Spleen (tissue), 11 donors: ENCODE measurements around the gene GLYATL1. TPM values are rescaled to one million over a fixed set of nuclear protein-coding genes. Genes with fewer than 3 reads are reported as not detected.

Source experiments
- DNase-seq: peaks from one replicate; pipeline ENCODE4 v3.0.0-alpha.2; 2020
- H3K27ac ChIP-seq, 8 donors: fragments of 200-600 bp; sonication (generic) in 7 of 8; 1 replicate in 4 of 8; 2 replicates in 4 of 8; pipeline versions ENCODE4 v1.5.0 to v1.8.0; 2016 to 2021; ENCODE audit warnings: inconsistent platforms in 4 of 8, mild to moderate bottlenecking in 4 of 8, moderate library complexity in 1 of 8
- H3K27me3 ChIP-seq, 7 donors: fragments of 200-600 bp; sonication (generic) in 6 of 7; replicated peaks in 1 of 7; 1 replicate in 4 of 7; 2 replicates in 3 of 7; pipeline versions ENCODE4 v1.5.0 to v1.8.0; 2016 to 2021; ENCODE audit warnings: inconsistent platforms in 3 of 7, mild to moderate bottlenecking in 1 of 7
- H3K36me3 ChIP-seq, 6 donors: fragments of 200-600 bp; sonication (generic) in 5 of 6; 1 replicate in 4 of 6; 2 replicates in 2 of 6; pipeline versions ENCODE4 v1.5.0 to v1.8.0; 2016 to 2021; ENCODE audit warnings: inconsistent platforms in 2 of 6
- H3K4me1 ChIP-seq, 6 donors: fragments of 200-600 bp; sonication (generic) in 5 of 6; 1 replicate in 3 of 6; 2 replicates in 3 of 6; pipeline versions ENCODE4 v1.5.0 to v1.8.0; 2016 to 2021; ENCODE audit warnings: inconsistent platforms in 3 of 6
- H3K4me3 ChIP-seq, 8 donors: fragments of 200-600 bp; sonication (generic) in 7 of 8; 1 replicate in 4 of 8; 2 replicates in 4 of 8; pipeline versions ENCODE4 v1.5.0 to v1.8.0; 2016 to 2021; ENCODE audit warnings: inconsistent platforms in 4 of 8, mild to moderate bottlenecking in 4 of 8, moderate library complexity in 2 of 8
- H3K9me3 ChIP-seq, 8 donors: fragments of 200-600 bp; sonication (generic) in 7 of 8; 1 replicate in 4 of 8; 2 replicates in 4 of 8; pipeline versions ENCODE4 v1.5.0 to v1.8.0; 2016 to 2021; ENCODE audit warnings: inconsistent platforms in 4 of 8
- POLR2A ChIP-seq, 3 donors: fragments of 450-650 bp; IDR thresholded peaks; one replicate each; pipeline ENCODE4 v1.5.1; 2017; ENCODE audit warnings: antibody characterized with exemption in 3 of 3, mild to moderate bottlenecking in 1 of 3
- POLR2AphosphoS5 ChIP-seq, 3 donors: sonication (generic); formaldehyde crosslinking; IDR thresholded peaks; one replicate each; pipeline ENCODE4 v1.5.1; 2017; ENCODE audit warnings: antibody characterized with exemption in 3 of 3
- WGBS, 5 donors: extraction: QIAGEN DNeasy Blood & Tissue Kit in 3 of 5; methylation state at CpG; one replicate each; pipeline versions ENCODE4 v1.1.5 to v1.1.7; 2013 to 2018; 5-methylcytosine and 5-hydroxymethylcytosine counted together
- intact Hi-C: fragments of 100-400 bp; cut with DNase I; formaldehyde crosslinking; loops from one replicate; pipeline ENCODE4 v1.15.0; 2023; ENCODE audit warnings: low total_unique reads
- polyA plus RNA-seq, 3 donors: library from polyadenylated mRNA; stranded (reverse); fragments of 200-250 nt; gene quantifications; one replicate each; pipeline ENCODE4 v1.2.1, GENCODE V29; 2013
- total RNA-seq, 7 donors: library from RNA; depleted of rRNA in 3 of 7; stranded (reverse); fragments of >200 nt in 3 of 7; fragmentation: NEBNext Ultra II Directional in 4 of 7; extraction: Animal tissue kit (Norgen Biotek cat#: 25700) in 4 of 7; gene quantifications; one replicate each; pipeline versions ENCODE4 v1.1.0 to v1.2.1, GENCODE V29; 2016 to 2021
- TF ChIP-seq, protein P1 (sequence below), 11 experiments: fragments of 200-600 bp in 7 of 11; fragments of 450-650 bp in 4 of 11; sonication (generic) in 4 of 11; IDR thresholded peaks in 8 of 11; conservative IDR thresholded peaks in 3 of 11; 1 replicate in 7 of 11; 2 replicates in 4 of 11; pipeline versions ENCODE4 v1.4.0 to v1.8.0; 2016 to 2021; ENCODE audit warnings: antibody characterized with exemption in 11 of 11, inconsistent platforms in 4 of 11, mild to moderate bottlenecking in 1 of 11
- donor health status: healthy with polysubstance abuse.
- donor health status: DM: no; HTN: no; CAD: no; lungs with moderate emphysema.
- donor health status: DM: no; HTN: no; CAD: no.
- donor health status: Bipolar disorder and iron deficiency.
- donor health status: healthy.
- donor health status: DM: no; HTN: no; CAD: no.
- donor health status: DM: yes; HTN: yes; CAD: no.

GLYATL1 gene
- total and polyA plus RNA-seq, 10 donors, result not detected

DNA sequence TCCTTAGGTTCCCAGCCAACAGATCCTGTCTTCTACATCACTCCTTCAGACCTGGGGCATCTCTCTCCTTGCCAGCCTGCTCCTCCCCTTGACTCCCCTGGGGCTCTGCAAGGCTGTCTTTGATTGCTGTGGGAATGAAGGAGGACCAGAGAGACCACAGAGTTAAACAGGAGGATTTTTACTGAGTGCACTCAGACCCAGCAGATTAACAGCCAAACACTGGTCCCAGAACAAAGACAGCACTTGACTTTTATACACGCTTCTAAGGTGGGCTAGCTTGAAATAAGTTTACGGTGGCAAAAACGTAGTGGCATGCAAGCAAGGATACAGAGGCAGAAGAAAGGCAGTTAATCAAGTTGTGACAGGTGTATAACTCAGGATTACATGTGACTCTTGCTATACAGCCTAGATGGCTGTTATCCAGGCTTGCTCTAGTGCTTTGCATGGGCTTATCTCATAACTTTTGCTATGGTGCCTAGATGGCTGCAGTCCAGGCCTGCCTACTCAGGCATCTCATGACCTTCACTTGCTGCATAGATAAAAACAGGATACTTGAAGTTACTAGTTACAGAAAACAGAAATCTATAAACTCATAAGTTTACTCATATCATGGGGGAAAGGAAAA, 22.0 kb upstream of the GLYATL1 start:
- 87 to 96% (median 94%) methylated on average over 3 of the region's 3 CpGs for WGBS, 5 donors
- intact Hi-C loops, result no loop called here
- Histone ChIP-seq H3K27ac (no peak overlapping the region), H3K4me3 (no peak overlapping the region), H3K9me3 (peaks cover 0 to 38% (median 33%) of the 10 kb centered on the region in 8 donors), H3K36me3 (no peaks in the 10 kb centered on the region), H3K4me1 (no peaks in the 10 kb centered on the region), H3K27me3 (no peaks in the 10 kb centered on the region)
- no peak for TF ChIP-seq POLR2AphosphoS5 (IDR thresholded peaks at IDR 0.05)
- TF ChIP-seq, protein P1, sequence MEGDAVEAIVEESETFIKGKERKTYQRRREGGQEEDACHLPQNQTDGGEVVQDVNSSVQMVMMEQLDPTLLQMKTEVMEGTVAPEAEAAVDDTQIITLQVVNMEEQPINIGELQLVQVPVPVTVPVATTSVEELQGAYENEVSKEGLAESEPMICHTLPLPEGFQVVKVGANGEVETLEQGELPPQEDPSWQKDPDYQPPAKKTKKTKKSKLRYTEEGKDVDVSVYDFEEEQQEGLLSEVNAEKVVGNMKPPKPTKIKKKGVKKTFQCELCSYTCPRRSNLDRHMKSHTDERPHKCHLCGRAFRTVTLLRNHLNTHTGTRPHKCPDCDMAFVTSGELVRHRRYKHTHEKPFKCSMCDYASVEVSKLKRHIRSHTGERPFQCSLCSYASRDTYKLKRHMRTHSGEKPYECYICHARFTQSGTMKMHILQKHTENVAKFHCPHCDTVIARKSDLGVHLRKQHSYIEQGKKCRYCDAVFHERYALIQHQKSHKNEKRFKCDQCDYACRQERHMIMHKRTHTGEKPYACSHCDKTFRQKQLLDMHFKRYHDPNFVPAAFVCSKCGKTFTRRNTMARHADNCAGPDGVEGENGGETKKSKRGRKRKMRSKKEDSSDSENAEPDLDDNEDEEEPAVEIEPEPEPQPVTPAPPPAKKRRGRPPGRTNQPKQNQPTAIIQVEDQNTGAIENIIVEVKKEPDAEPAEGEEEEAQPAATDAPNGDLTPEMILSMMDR (IDR thresholded peaks at IDR 0.05 in 8 of 11, conservative IDR thresholded peaks at IDR 0.05 in 3 of 11), result no peak
- no peak for TF ChIP-seq POLR2A (IDR thresholded peaks at IDR 0.05)
- DNase-seq, result no peak

DNA sequence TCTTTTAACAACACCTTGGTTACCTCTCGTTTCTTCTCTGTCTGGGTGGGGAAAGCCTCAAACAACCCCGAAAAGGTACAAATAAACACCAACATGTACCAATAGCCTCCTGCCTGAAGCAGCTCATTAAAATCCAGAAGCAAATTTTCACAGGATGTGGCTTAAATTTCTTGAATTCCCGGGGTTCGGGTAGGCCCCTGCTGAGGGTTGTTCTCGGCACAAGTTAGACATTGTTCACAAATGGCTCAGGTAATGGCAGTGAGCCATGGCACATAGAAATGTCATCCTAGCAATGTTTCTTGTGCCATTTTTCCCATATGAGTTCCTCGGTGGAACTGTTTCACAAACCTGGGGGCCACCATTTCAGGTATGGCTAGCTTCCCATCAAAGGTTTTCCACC, 19.7 kb upstream of the GLYATL1 start:
- no peak for DNase-seq
- Histone ChIP-seq H3K9me3 (peaks cover 0 to 38% (median 33%) of the 10 kb centered on the region in 8 donors), H3K27ac (no peak overlapping the region), H3K4me3 (no peak overlapping the region), H3K36me3 (no peaks in the 10 kb centered on the region), H3K27me3 (peaks cover 0 to 5% (median 0%) of the 10 kb centered on the region in 7 donors), H3K4me1 (peaks cover 0 to 6% (median 3%) of the 10 kb centered on the region in 6 donors)
- TF ChIP-seq POLR2AphosphoS5 (IDR thresholded peaks at IDR 0.05), result no peak
- TF ChIP-seq, protein P1 (IDR thresholded peaks at IDR 0.05 in 8 of 11, conservative IDR thresholded peaks at IDR 0.05 in 3 of 11), result no peak
- no peak for TF ChIP-seq POLR2A (IDR thresholded peaks at IDR 0.05)
- intact Hi-C loops, result no loop called here
- 77 to 94% (median 90%) methylated on average over 6 of the region's 6 CpGs for WGBS, 5 donors

DNA sequence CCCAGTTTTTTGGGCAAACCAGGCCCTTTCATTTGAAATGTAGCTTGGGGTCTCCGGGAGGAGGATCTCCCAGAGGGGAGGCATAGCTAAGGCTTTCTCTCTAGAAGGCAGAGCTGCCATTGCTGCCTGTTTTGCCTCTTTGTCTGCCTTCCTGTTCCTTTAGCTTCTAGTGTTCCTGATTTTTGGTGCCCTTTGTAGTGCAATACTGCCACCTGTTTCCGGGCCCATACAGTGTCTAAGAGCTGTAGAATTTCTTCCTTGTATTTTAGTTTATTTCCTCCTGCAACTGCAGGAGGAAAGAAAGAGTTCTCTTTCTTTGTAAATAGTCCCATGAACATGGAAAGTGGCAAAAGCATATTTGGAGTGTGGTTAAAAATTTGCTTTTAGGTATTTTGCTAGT, 19.3 kb upstream of the GLYATL1 start:
- no peaks in the 10 kb centered on the region for H3K36me3 ChIP-seq
- peaks cover 0 to 6% (median 3%) of the 10 kb centered on the region in 6 donors for H3K4me1 ChIP-seq
- peaks cover 0 to 5% (median 0%) of the 10 kb centered on the region in 7 donors for H3K27me3 ChIP-seq
- TF ChIP-seq POLR2A (IDR thresholded peaks at IDR 0.05) (no peak), POLR2AphosphoS5 (IDR thresholded peaks at IDR 0.05) (no peak)
- TF ChIP-seq, protein P1 (IDR thresholded peaks at IDR 0.05 in 8 of 11, conservative IDR thresholded peaks at IDR 0.05 in 3 of 11), result no peak
- H3K9me3 ChIP-seq, result peaks cover 0 to 38% (median 32%) of the 10 kb centered on the region in 8 donors
- WGBS, 5 donors, result 53 to 75% (median 62%) methylated on average over 2 of the region's 2 CpGs
- H3K4me3 ChIP-seq, result no peak overlapping the region
- intact Hi-C loops, result no loop called here
- no peak overlapping the region for H3K27ac ChIP-seq
- DNase-seq, result no peak

DNA sequence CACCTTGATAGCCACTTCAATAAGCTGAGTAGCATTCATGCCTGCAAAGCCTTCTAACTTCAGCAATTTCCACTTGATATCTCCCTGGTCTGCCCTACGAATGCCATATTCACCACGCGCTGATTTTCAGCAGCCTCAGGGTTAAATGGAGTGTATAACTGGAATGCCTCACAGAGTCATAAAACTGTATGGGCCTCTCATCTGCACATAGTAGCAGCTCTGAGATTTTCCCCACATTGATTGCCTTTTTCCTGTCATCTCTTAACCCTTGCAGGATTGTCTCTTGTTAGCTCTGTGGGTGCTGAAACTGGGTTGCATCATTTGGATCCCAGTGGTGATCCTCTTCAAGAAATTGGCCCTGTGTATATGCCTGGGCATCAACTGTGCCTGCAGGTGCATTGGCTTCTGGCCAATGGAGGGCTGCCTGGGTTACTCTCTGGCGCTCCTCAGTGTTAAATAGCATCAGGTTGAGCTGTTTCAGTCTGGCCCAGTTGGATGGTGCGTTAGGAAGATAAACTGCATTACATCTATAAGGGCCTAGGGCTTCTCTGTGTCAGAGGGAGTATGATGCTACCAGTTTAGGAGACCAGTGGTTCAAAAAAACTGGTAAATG, 17.4 kb upstream of the GLYATL1 start:
- intact Hi-C loops, result no loop called here
- Histone ChIP-seq H3K27ac (no peak overlapping the region), H3K4me3 (no peak overlapping the region), H3K9me3 (peaks cover 0 to 23% (median 17%) of the 10 kb centered on the region in 8 donors), H3K4me1 (peaks cover 0 to 6% (median 3%) of the 10 kb centered on the region in 6 donors), H3K27me3 (peaks cover 0 to 6% (median 0%) of the 10 kb centered on the region in 7 donors), H3K36me3 (no peaks in the 10 kb centered on the region)
- TF ChIP-seq POLR2AphosphoS5 (IDR thresholded peaks at IDR 0.05), result no peak
- no peak for TF ChIP-seq POLR2A (IDR thresholded peaks at IDR 0.05)
- TF ChIP-seq, protein P1 (IDR thresholded peaks at IDR 0.05 in 8 of 11, conservative IDR thresholded peaks at IDR 0.05 in 3 of 11), result no peak
- WGBS, 5 donors, result 63 to 87% (median 69%) methylated on average over 5 of the region's 5 CpGs
- DNase-seq, result no peak
